ENCODE results near the gene SPATA31C1. TPM values are rescaled to one million over a fixed set of nuclear protein-coding genes. Genes with fewer than 3 reads are reported as not detected.

Gene SPATA31C1
- total RNA-seq, 1 donor: not detected

- no peak overlapping the region for H3K4me3 ChIP-seq (ENCODE audit: insufficient read depth, low read length)
- no peaks in the 10 kb centered on the region for H3K79me2 ChIP-seq (ENCODE audit: insufficient read depth, low read length)
- DNase-seq (ENCODE audit: insufficient read length, low spot score, missing footprints): no peak
- TF ChIP-seq CTCF (IDR thresholded peaks at IDR 0.05; ENCODE audit: extremely low read depth, low read depth, low read length): no peak
- H3K27ac ChIP-seq (ENCODE audit: low read depth, low read length): no peak overlapping the region
- H2AFZ ChIP-seq (ENCODE audit: low read length): no peak overlapping the region
- no peaks in the 10 kb centered on the region for H3K27me3 ChIP-seq (ENCODE audit: insufficient read depth, low read length)
- H3K4me1 ChIP-seq (ENCODE audit: insufficient read depth, low read length): peaks cover 11% of the 10 kb centered on the region
- H4K20me1 ChIP-seq (ENCODE audit: insufficient read depth, low read length): no peaks in the 10 kb centered on the region
- no peaks in the 10 kb centered on the region for H3K36me3 ChIP-seq (ENCODE audit: insufficient read depth, low read length)
- H3K4me2 ChIP-seq (ENCODE audit: insufficient read depth, low read length): no peak overlapping the region
- peaks cover 3% of the 10 kb centered on the region for H3K9me3 ChIP-seq (ENCODE audit: low read depth, low read length)
These were observed 42.7 kb upstream of the SPATA31C1 start for GRCh38 chr9:87875060-87875459.

- no peak for TF ChIP-seq CTCF (IDR thresholded peaks at IDR 0.05; ENCODE audit: extremely low read depth, low read depth, low read length)
- DNase-seq (ENCODE audit: insufficient read length, low spot score, missing footprints): no peak
- H3K4me1 ChIP-seq (ENCODE audit: insufficient read depth, low read length): peaks cover 14% of the 10 kb centered on the region
- H3K4me2 ChIP-seq (ENCODE audit: insufficient read depth, low read length): no peak overlapping the region
- H3K27me3 ChIP-seq (ENCODE audit: insufficient read depth, low read length): no peaks in the 10 kb centered on the region
- H2AFZ ChIP-seq (ENCODE audit: low read length): no peak overlapping the region
- no peak overlapping the region for H3K4me3 ChIP-seq (ENCODE audit: insufficient read depth, low read length)
- H3K9me3 ChIP-seq (ENCODE audit: low read depth, low read length): peaks cover 3% of the 10 kb centered on the region
- no peaks in the 10 kb centered on the region for H4K20me1 ChIP-seq (ENCODE audit: insufficient read depth, low read length)
- H3K79me2 ChIP-seq (ENCODE audit: insufficient read depth, low read length): no peaks in the 10 kb centered on the region
- H3K27ac ChIP-seq (ENCODE audit: low read depth, low read length): no peak overlapping the region
- no peaks in the 10 kb centered on the region for H3K36me3 ChIP-seq (ENCODE audit: insufficient read depth, low read length)
These were observed 41.8 kb upstream of the SPATA31C1 start for GRCh38 chr9:87875831-87876545.

- Histone ChIP-seq H3K27ac (ENCODE audit: low read depth, low read length) (no peak overlapping the region), H2AFZ (ENCODE audit: low read length) (no peak overlapping the region), H3K79me2 (ENCODE audit: insufficient read depth, low read length) (no peaks in the 10 kb centered on the region), H4K20me1 (ENCODE audit: insufficient read depth, low read length) (no peaks in the 10 kb centered on the region), H3K36me3 (ENCODE audit: insufficient read depth, low read length) (no peaks in the 10 kb centered on the region), H3K4me1 (ENCODE audit: insufficient read depth, low read length) (peaks cover 14% of the 10 kb centered on the region), H3K4me2 (ENCODE audit: insufficient read depth, low read length) (no peak overlapping the region), H3K4me3 (ENCODE audit: insufficient read depth, low read length) (no peak overlapping the region), H3K9me3 (ENCODE audit: low read depth, low read length) (peaks cover 3% of the 10 kb centered on the region), H3K27me3 (ENCODE audit: insufficient read depth, low read length) (no peaks in the 10 kb centered on the region)
- no peak for TF ChIP-seq CTCF (IDR thresholded peaks at IDR 0.05; ENCODE audit: extremely low read depth, low read depth, low read length)
- no peak for DNase-seq (ENCODE audit: insufficient read length, low spot score, missing footprints)
These were observed 41.1 kb upstream of the SPATA31C1 start for GRCh38 chr9:87876708-87877107.

GRCh38 chr9:87878989-87879511 is 38.7 kb upstream of the SPATA31C1 start:
- no peaks in the 10 kb centered on the region for H3K27me3 ChIP-seq (ENCODE audit: insufficient read depth, low read length)
- peak; percentile 88 for DNase-seq (ENCODE audit: insufficient read length, low spot score, missing footprints)
- H3K79me2 ChIP-seq (ENCODE audit: insufficient read depth, low read length): no peaks in the 10 kb centered on the region
- H3K4me2 ChIP-seq (ENCODE audit: insufficient read depth, low read length): peak overlapping the region; percentile 51
- no peaks in the 10 kb centered on the region for H4K20me1 ChIP-seq (ENCODE audit: insufficient read depth, low read length)
- no peak overlapping the region for H3K4me3 ChIP-seq (ENCODE audit: insufficient read depth, low read length)
- TF ChIP-seq CTCF (IDR thresholded peaks at IDR 0.05; ENCODE audit: extremely low read depth, low read depth, low read length): no peak
- H3K36me3 ChIP-seq (ENCODE audit: insufficient read depth, low read length): no peaks in the 10 kb centered on the region
- H3K27ac ChIP-seq (ENCODE audit: low read depth, low read length): peak overlapping the region; percentile 59
- H2AFZ ChIP-seq (ENCODE audit: low read length): no peak overlapping the region
- peaks cover 3% of the 10 kb centered on the region for H3K9me3 ChIP-seq (ENCODE audit: low read depth, low read length)
- peaks cover 7% of the 10 kb centered on the region for H3K4me1 ChIP-seq (ENCODE audit: insufficient read depth, low read length)

All from osteoblast (primary cell).